HepG2 (cell line): ENCODE measurements around the gene ATP5F1E. TPM values are rescaled to one million over a fixed set of nuclear protein-coding genes. Genes with fewer than 3 reads are reported as not detected.

ENCODE experiments used
- ATAC-seq: fragments of 200-7000 bp; cut with Tn5 transposase; 3 replicates; pipeline ENCODE4 v1.9.1; 2020; ENCODE audit warnings: mild to moderate bottlenecking, moderate library complexity
- BruUV-seq: library from RNA; stranded (reverse); fragments of 400-500 nt; replicated peaks from 2 replicates; lab custom pipeline; 2021; lab: Mats Ljungman, UMichigan
- CTCF ChIA-PET: fragments of 300-600 bp; formaldehyde crosslinking; extraction: SDS; loops from one replicate; lab custom pipeline; 2021; ENCODE audit warnings: low total read pairs, inconsistent platforms, low intra/inter-chr PET ratio; lab: Yijun Ruan, JAX
- POLR2A ChIA-PET: fragments of 350-600 bp; sonication (Branson Sonifier 250); formaldehyde crosslinking; loops from one replicate; lab custom pipeline; 2020; ENCODE audit warnings: antibody characterized with exemption, inconsistent platforms; lab: Yijun Ruan, JAX
- DNase-seq: peaks from one replicate; pipeline ENCODE4 v3.0.0-alpha.2; 2015; ENCODE audit warnings: low spot score
- FAIRE-seq: peaks from 3 replicates; lab custom pipeline; 2011; peaks lifted over from hg19 to GRCh38; lab: Jason Lieb, UNC
- H2AFZ ChIP-seq: one replicate; pipeline ENCODE4 v1.6.1; 2011; ENCODE audit warnings: low read length, inconsistent platforms
- H3K27ac ChIP-seq: fragments of 300-600 bp; 3 replicates; pipeline ENCODE4 v1.8.0; 2011; ENCODE audit warnings: mixed run types, mild to moderate bottlenecking, mixed read lengths, low read length, inconsistent platforms; ENCODE audit not compliant: insufficient read depth; ENCODE audit errors: extremely low read length
- H3K27me3 ChIP-seq, 2 experiments: fragments of 200-600 bp in 1 of 2; 2 replicates in 1 of 2; 3 replicates in 1 of 2; pipeline versions ENCODE4 v1.6.0 to v1.8.0; 2011; ENCODE audit warnings: low read length in 2 of 2, mild to moderate bottlenecking in 2 of 2, moderate library complexity in 2 of 2, inconsistent platforms in 1 of 2; ENCODE audit not compliant: insufficient read depth in 2 of 2, control insufficient read depth in 1 of 2
- H3K36me3 ChIP-seq, 2 experiments: fragments of 200-600 bp in 1 of 2; replicated peaks in 1 of 2; 2 replicates in 1 of 2; 3 replicates in 1 of 2; pipeline versions ENCODE4 v1.5.1 to v1.8.0; 2011; ENCODE audit warnings: low read length in 2 of 2, inconsistent platforms in 1 of 2; ENCODE audit not compliant: insufficient read depth in 2 of 2, control insufficient read depth in 1 of 2
- H3K4me1 ChIP-seq: 2 replicates; pipeline ENCODE4 v1.5.1; 2012; ENCODE audit warnings: low read length, inconsistent platforms; ENCODE audit not compliant: insufficient read depth
- H3K4me2 ChIP-seq: 2 replicates; pipeline ENCODE4 v1.6.0; 2011; ENCODE audit warnings: low read depth, low read length, inconsistent platforms
- H3K4me3 ChIP-seq, 3 experiments: fragments of 200-600 bp in 1 of 3; sonication (generic), shearing (Covaris generic) in 1 of 3; replicated peaks in 1 of 3; 2 replicates each; pipeline ENCODE4 v1.5.1; 2011 to 2016; ENCODE audit warnings: low read length in 3 of 3, inconsistent platforms in 2 of 3, low read depth in 2 of 3, mild to moderate bottlenecking in 2 of 3, control low read depth in 1 of 3, mixed read lengths in 1 of 3; ENCODE audit not compliant: insufficient read depth in 1 of 3
- H3K79me2 ChIP-seq: one replicate; pipeline ENCODE4 v1.6.1; 2011; ENCODE audit warnings: low read length, inconsistent platforms; ENCODE audit not compliant: insufficient read depth
- H3K9ac ChIP-seq: 2 replicates; pipeline ENCODE4 v1.6.0; 2011; ENCODE audit warnings: mild to moderate bottlenecking, low read depth, low read length, inconsistent platforms; ENCODE audit not compliant: insufficient read depth
- H3K9me3 ChIP-seq: 2 replicates; pipeline ENCODE4 v1.5.1; 2012; ENCODE audit warnings: mild to moderate bottlenecking, low read length
- H4K20me1 ChIP-seq: 2 replicates; pipeline ENCODE4 v1.6.0; 2011; ENCODE audit warnings: inconsistent platforms, mild to moderate bottlenecking, low read length, moderate library complexity; ENCODE audit not compliant: insufficient read depth
- ARHGAP35 ChIP-seq: sonication (generic); formaldehyde crosslinking; IDR thresholded peaks from 2 replicates; pipeline ENCODE4 v1.9.0; 2022; ENCODE audit warnings: mild to moderate bottlenecking, inconsistent platforms, moderate library complexity, missing genetic modification reagents, borderline replicate concordance
- CHD4 ChIP-seq: fragments of 200-600 bp; sonication (generic); IDR thresholded peaks from 2 replicates; pipeline ENCODE4 v1.7.0; 2017; ENCODE audit warnings: mild to moderate bottlenecking, low read length, borderline replicate concordance
- KDM4B ChIP-seq: sonication (generic); formaldehyde crosslinking; IDR thresholded peaks from 2 replicates; pipeline ENCODE4 v1.4.0; 2020; ENCODE audit warnings: missing genetic modification reagents
- MTF2 ChIP-seq: sonication (generic); formaldehyde crosslinking; IDR thresholded peaks from 2 replicates; pipeline ENCODE4 v1.5.0; 2020; ENCODE audit warnings: missing genetic modification reagents, borderline replicate concordance
- NFYC ChIP-seq: IDR thresholded peaks from 2 replicates; pipeline ENCODE4 v1.6.1; 2016; ENCODE audit warnings: missing genetic modification reagents, missing compliant biosample characterization
- RORA ChIP-seq: sonication (generic); formaldehyde crosslinking; IDR thresholded peaks from 2 replicates; pipeline ENCODE4 v1.5.0; 2020; ENCODE audit warnings: mild to moderate bottlenecking, missing genetic modification reagents, moderate library complexity
- SOX5 ChIP-seq: IDR thresholded peaks from 2 replicates; pipeline ENCODE4 v1.6.1; 2016; ENCODE audit warnings: borderline replicate concordance
- SRSF1 ChIP-seq: fragments of 200-400 bp; formaldehyde crosslinking; optimal IDR thresholded peaks from 2 replicates; pipeline ENCODE3; 2017; ENCODE audit warnings: mild to moderate bottlenecking, low read depth, low read length, moderate library complexity
- STAG1 ChIP-seq: sonication (generic); formaldehyde crosslinking; IDR thresholded peaks from 2 replicates; pipeline ENCODE4 v1.4.0; 2020; ENCODE audit warnings: missing genetic modification reagents
- TAF15 ChIP-seq: fragments of 200-400 bp; formaldehyde crosslinking; IDR thresholded peaks from one replicate; pipeline ENCODE4 v1.6.1; 2018; ENCODE audit warnings: mild to moderate bottlenecking, low read depth, low read length; ENCODE audit not compliant: poor library complexity, severe bottlenecking
- TEAD3 ChIP-seq: optimal IDR thresholded peaks from 2 replicates; pipeline ENCODE3; 2016; ENCODE audit warnings: borderline replicate concordance
- ZBTB1 ChIP-seq: sonication (generic); formaldehyde crosslinking; IDR thresholded peaks from 2 replicates; pipeline ENCODE4 v1.4.0; 2020; ENCODE audit warnings: missing genetic modification reagents, borderline replicate concordance
- ZBTB38 ChIP-seq: sonication (generic); formaldehyde crosslinking; IDR thresholded peaks from 2 replicates; pipeline ENCODE4 v1.5.1; 2020; ENCODE audit warnings: mild to moderate bottlenecking, missing genetic modification reagents
- ZNF747 ChIP-seq: sonication (generic); formaldehyde crosslinking; IDR thresholded peaks from 2 replicates; pipeline ENCODE4 v1.8.1; 2023; ENCODE audit warnings: missing genetic modification reagents, mild to moderate bottlenecking, borderline replicate concordance
- WGBS: methylation state at CpG from one replicate; pipeline ENCODE4 v1.1.6; 2017; ENCODE audit warnings: low lambda C conversion rate; 5-methylcytosine and 5-hydroxymethylcytosine counted together
- in situ Hi-C: cut with HindIII; loops from 2 replicates; pipeline ENCODE4 v1.10.0; 2017; ENCODE audit warnings: low pct_unique_long_range_greater_than_20kb; ENCODE audit not compliant: extremely low pct_ligation_motif_present
- intact Hi-C: fragments of 100-400 bp; cut with micrococcal nuclease; formaldehyde crosslinking; loops from one replicate; pipeline ENCODE4 v1.10.0; 2022; ENCODE audit not compliant: unreplicated experiment
- polyA plus RNA-seq, 8 experiments: library from polyadenylated mRNA; depleted of rRNA in 3 of 8; stranded (reverse) in 7 of 8; unstranded in 1 of 8; fragments of >200 nt; fragmentation: Illumina TruSeq in 4 of 8; extraction: Trizol in 4 of 8; gene quantifications; 2 replicates each; pipeline versions ENCODE4 v1.2.1 to v1.2.3, GENCODE V29; 2011 to 2016; ENCODE audit warnings: low read depth in 4 of 8, missing spikeins in 1 of 8, mixed read lengths in 1 of 8; ENCODE audit not compliant: insufficient read depth in 1 of 8
- total RNA-seq, 5 experiments: library from RNA; depleted of rRNA; stranded (reverse); fragments of >200 nt; fragmentation: Illumina TruSeq; extraction: Trizol; gene quantifications; 2 replicates each; pipeline ENCODE4 v1.2.3, GENCODE V29; 2016; ENCODE audit warnings: low read depth in 1 of 5
- TF ChIP-seq, protein P1 (sequence below): sonication (generic); formaldehyde crosslinking; IDR thresholded peaks from 2 replicates; pipeline ENCODE4 v1.5.1; 2020; ENCODE audit warnings: mild to moderate bottlenecking, missing genetic modification reagents, moderate library complexity
- TF ChIP-seq, protein P2 (sequence below): sonication (generic); formaldehyde crosslinking; IDR thresholded peaks from 2 replicates; pipeline ENCODE4 v1.4.0; 2020; ENCODE audit warnings: missing genetic modification reagents
- TF ChIP-seq, protein P3 (sequence below): sonication (generic); formaldehyde crosslinking; IDR thresholded peaks from 2 replicates; pipeline ENCODE4 v1.4.0; 2020; ENCODE audit warnings: low read depth, mild to moderate bottlenecking, missing genetic modification reagents

ATP5F1E gene
- total and polyA plus RNA-seq, 2 of the 13 experiments (the other 11 are each of a cell fraction or from before 2014, with no cell fraction given) = 121 to 134 TPM

DNA sequence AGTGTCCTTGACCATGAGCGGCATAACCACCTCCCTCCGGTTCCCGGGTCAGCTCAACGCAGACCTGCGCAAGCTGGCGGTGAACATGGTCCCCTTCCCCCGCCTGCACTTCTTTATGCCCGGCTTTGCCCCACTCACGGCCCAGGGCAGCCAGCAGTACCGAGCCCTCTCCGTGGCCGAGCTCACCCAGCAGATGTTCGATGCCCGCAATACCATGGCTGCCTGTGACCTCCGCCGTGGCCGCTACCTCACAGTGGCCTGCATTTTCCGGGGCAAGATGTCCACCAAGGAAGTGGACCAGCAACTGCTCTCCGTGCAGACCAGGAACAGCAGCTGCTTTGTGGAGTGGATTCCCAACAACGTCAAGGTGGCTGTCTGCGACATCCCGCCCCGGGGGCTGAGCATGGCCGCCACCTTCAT, 8.0 kb downstream of the ATP5F1E start (continued):
- TF ChIP-seq, protein P1, sequence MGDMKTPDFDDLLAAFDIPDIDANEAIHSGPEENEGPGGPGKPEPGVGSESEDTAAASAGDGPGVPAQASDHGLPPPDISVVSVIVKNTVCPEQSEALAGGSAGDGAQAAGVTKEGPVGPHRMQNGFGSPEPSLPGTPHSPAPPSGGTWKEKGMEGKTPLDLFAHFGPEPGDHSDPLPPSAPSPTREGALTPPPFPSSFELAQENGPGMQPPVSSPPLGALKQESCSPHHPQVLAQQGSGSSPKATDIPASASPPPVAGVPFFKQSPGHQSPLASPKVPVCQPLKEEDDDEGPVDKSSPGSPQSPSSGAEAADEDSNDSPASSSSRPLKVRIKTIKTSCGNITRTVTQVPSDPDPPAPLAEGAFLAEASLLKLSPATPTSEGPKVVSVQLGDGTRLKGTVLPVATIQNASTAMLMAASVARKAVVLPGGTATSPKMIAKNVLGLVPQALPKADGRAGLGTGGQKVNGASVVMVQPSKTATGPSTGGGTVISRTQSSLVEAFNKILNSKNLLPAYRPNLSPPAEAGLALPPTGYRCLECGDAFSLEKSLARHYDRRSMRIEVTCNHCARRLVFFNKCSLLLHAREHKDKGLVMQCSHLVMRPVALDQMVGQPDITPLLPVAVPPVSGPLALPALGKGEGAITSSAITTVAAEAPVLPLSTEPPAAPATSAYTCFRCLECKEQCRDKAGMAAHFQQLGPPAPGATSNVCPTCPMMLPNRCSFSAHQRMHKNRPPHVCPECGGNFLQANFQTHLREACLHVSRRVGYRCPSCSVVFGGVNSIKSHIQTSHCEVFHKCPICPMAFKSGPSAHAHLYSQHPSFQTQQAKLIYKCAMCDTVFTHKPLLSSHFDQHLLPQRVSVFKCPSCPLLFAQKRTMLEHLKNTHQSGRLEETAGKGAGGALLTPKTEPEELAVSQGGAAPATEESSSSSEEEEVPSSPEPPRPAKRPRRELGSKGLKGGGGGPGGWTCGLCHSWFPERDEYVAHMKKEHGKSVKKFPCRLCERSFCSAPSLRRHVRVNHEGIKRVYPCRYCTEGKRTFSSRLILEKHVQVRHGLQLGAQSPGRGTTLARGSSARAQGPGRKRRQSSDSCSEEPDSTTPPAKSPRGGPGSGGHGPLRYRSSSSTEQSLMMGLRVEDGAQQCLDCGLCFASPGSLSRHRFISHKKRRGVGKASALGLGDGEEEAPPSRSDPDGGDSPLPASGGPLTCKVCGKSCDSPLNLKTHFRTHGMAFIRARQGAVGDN (CRISPR knock-in tag) = peak; percentile 39; the same call in 1 of the 2 replicates
- TF ChIP-seq, protein P2, sequence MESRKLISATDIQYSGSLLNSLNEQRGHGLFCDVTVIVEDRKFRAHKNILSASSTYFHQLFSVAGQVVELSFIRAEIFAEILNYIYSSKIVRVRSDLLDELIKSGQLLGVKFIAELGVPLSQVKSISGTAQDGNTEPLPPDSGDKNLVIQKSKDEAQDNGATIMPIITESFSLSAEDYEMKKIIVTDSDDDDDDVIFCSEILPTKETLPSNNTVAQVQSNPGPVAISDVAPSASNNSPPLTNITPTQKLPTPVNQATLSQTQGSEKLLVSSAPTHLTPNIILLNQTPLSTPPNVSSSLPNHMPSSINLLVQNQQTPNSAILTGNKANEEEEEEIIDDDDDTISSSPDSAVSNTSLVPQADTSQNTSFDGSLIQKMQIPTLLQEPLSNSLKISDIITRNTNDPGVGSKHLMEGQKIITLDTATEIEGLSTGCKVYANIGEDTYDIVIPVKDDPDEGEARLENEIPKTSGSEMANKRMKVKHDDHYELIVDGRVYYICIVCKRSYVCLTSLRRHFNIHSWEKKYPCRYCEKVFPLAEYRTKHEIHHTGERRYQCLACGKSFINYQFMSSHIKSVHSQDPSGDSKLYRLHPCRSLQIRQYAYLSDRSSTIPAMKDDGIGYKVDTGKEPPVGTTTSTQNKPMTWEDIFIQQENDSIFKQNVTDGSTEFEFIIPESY (CRISPR knock-in tag) = 0 out of 2 replicates have a peak, but pooled peaks have one; percentile 27

- BruUV-seq = no TSS peak
- ATAC-seq (no peak; the same call in 2 of the 3 replicates), DNase-seq (no peak), FAIRE-seq (no peak)
- WGBS = 97% methylated on average over 13 of the region's 13 CpGs
- ChIA-PET CTCF (no interaction called here), POLR2A (interaction anchor here (1.4 to 1.6 kb wide), 2 partner anchors 8 to 21 kb away, joined by 5 to 6 read pairs; partner anchors contain the start of gene ATP5F1E)
- Histone ChIP-seq H3K4me1 (peaks cover 43% of the 10 kb centered on the region), H3K27ac (no peak overlapping the region), H3K4me3 (no peak overlapping the region), H3K27me3 (no peaks in the 10 kb centered on the region), H2AFZ (no peak overlapping the region), H3K79me2 (peaks cover 35% of the 10 kb centered on the region), H3K9me3 (no peaks in the 10 kb centered on the region), H3K36me3 (peaks cover 26 to 59% of the 10 kb centered on the region in 2 experiments), H3K4me2 (no peak overlapping the region), H3K9ac (no peak overlapping the region), H4K20me1 (peaks cover 6% of the 10 kb centered on the region; the same call in 1 of the 2 replicates)
- intact Hi-C loops (no loop called here), in situ Hi-C loops (no loop called here)
- TF ChIP-seq KDM4B (CRISPR knock-in tag) (no peak), TEAD3 (no peak), SRSF1 (peak; percentile 7), ARHGAP35 (CRISPR knock-in tag) (0 out of 2 replicates have a peak, but pooled peaks have one; percentile 1), RORA (CRISPR knock-in tag) (no peak), ZNF747 (CRISPR knock-in tag) (no peak), TAF15 (no peak), STAG1 (CRISPR knock-in tag) (no peak), MTF2 (no peak), SOX5 (CRISPR knock-in tag) (no peak), ZBTB38 (CRISPR knock-in tag) (0 out of 2 replicates have a peak, but pooled peaks have one; percentile 14), ZBTB1 (CRISPR knock-in tag) (no peak), NFYC (CRISPR knock-in tag) (no peak), CHD4 (no peak)
- TF ChIP-seq, protein P3, sequence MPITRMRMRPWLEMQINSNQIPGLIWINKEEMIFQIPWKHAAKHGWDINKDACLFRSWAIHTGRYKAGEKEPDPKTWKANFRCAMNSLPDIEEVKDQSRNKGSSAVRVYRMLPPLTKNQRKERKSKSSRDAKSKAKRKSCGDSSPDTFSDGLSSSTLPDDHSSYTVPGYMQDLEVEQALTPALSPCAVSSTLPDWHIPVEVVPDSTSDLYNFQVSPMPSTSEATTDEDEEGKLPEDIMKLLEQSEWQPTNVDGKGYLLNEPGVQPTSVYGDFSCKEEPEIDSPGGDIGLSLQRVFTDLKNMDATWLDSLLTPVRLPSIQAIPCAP (CRISPR knock-in tag) = no peak
Observed at GRCh38 chr20:59023616-59024015, 8.5 kb downstream of the ATP5F1E start.
